Right forelimb (tissue), 1 donor: ENCODE measurements around the gene GTF2IRD1.
"Not testable (repeated sequence)": the region's sequence is repeated elsewhere in the genome, so short reads cannot be mapped to it uniquely, and the experiment has no call there.

ENCODE experiments used
- DNase-seq: peaks from one replicate; pipeline ENCODE4 v3.0.0-alpha.2; 2018

Gene GTF2IRD1

GRCh38 chr7:74606909-74607510, 153.3 kb downstream of the GTF2IRD1 start:
- DNase-seq: no peak

GRCh38 chr7:74612015-74612829, 158.5 kb downstream of the GTF2IRD1 start:
- DNase-seq: no peak

- no peak for DNase-seq
Observed at GRCh38 chr7:74615933-74616780, 162.5 kb downstream of the GTF2IRD1 start.

GRCh38 chr7:74617180-74617744, 163.6 kb downstream of the GTF2IRD1 start:
- no peak for DNase-seq

- no peak for DNase-seq
Observed at GRCh38 chr7:74619235-74619860, 165.6 kb downstream of the GTF2IRD1 start.

GRCh38 chr7:74622228-74622749, 168.6 kb downstream of the GTF2IRD1 start:
- DNase-seq: no peak

GRCh38 chr7:74623135-74623534, 169.4 kb downstream of the GTF2IRD1 start:
- no peak for DNase-seq

GRCh38 chr7:74625446-74625845, 171.7 kb downstream of the GTF2IRD1 start:
- DNase-seq: no peak

- DNase-seq: peak; percentile 65
Observed at GRCh38 chr7:74627661-74628411, 174.1 kb downstream of the GTF2IRD1 start.

- DNase-seq: no peak
Observed at GRCh38 chr7:74632505-74632904, 178.8 kb downstream of the GTF2IRD1 start.

- DNase-seq: no peak
Observed at GRCh38 chr7:74633451-74633921, 179.8 kb downstream of the GTF2IRD1 start.

GRCh38 chr7:74637745-74638144, 184.0 kb downstream of the GTF2IRD1 start:
- DNase-seq: no peak

- not testable (repeated sequence) for DNase-seq
Observed at GRCh38 chr7:74650055-74650454, 196.3 kb downstream of the GTF2IRD1 start.

- not testable (repeated sequence) for DNase-seq
Observed at GRCh38 chr7:74650493-74651132, 196.9 kb downstream of the GTF2IRD1 start.

- DNase-seq: not testable (repeated sequence)
Observed at GRCh38 chr7:74651133-74651504, 197.4 kb downstream of the GTF2IRD1 start.
